GM18499 (cell line): ENCODE results near the gene PARP6.

Experiments
- ATAC-seq: cut with Tn5 transposase; IDR thresholded peaks from one replicate; pipeline ENCODE4 v1.9.1; 2021; ENCODE audit warnings: moderate number of reproducible peaks; ENCODE audit not compliant: insufficient read depth, unreplicated experiment

Gene PARP6

DNA sequence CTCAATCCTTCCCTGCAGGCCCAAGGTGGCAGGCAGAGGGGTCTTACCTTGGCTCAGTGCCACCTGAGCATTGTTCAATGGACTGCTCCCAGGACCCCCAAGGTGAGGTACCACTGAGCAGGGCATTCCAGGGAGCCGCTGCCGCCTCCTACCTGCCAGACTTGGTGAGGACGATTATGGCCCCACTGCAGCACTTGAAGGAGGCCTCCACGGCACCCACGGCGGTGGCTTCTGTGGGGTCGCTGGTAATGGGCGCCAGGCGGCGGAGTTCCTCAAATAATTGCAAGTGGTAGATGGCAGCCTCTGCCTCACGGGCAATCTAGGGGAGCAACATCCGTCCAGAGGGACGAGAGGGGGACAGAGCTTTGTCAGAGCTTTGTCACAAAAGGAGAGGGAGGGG lies 70.1 kb downstream of the PARP6 start:
- no peak for ATAC-seq

DNA sequence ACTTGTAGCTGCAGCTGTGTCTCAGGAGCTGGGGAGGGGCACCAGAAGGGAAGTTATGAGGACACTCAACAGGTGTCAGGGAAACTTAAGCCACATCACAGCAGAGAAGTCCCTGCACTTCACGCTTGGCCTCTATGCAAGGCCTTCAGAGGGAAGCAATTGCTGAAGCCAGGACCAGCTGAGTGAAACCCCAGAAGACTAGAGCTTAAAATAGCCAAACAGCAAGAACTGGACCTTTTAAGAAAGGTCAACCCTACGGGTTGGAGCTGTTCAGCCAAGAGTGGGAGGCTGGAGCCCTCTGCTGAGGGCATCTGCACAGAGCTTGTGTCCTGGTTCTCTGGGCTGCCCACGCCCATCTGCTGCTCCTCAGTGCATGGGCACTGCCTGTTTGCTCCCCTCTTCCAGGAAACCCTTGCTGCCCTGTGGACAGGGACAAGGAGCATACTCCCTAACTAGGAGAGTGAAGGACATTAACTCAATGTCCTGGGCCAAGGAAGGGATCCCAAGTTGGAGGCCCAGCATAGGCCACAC lies 70.9 kb downstream of the PARP6 start:
- ATAC-seq = no peak

DNA sequence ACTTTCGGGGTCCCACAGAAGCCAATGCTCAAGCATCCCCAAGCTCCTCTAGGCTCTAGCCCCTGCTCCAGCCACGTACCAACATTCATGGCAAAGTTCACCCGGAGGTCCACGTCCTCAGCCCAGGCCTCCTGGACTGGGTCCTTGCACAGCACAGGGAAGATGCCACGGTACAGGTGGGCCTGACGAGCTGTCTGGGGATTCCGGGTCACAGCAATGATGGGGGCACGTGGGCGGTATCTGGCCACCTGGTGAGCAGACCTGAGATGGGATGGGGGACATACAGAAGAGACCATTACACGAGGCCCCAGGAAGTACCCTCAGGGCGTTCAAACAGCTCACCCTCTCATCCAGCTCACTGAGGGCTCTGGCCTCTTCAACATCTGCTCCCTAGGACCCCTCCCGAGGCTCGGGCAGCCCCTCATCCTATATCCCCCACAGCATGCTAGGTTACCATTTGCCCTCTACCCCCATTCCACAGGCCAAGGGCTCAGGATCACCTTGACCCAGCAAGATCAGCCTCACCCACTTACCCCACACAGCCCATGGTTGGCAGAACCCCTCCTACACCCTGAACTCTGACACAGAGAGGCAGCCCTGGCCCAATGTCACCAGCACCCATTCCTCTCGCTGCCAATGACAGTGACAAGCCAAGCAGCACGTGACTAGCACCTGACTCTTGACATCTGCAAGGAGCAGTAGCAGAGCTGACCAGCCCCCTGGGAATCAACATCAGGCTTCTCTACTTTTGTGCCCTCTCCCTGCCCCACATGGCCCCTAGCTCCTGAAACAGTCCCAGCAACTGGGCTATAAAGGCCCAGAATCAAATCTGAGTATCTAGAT lies 71.7 kb downstream of the PARP6 start:
- ATAC-seq = no peak

DNA sequence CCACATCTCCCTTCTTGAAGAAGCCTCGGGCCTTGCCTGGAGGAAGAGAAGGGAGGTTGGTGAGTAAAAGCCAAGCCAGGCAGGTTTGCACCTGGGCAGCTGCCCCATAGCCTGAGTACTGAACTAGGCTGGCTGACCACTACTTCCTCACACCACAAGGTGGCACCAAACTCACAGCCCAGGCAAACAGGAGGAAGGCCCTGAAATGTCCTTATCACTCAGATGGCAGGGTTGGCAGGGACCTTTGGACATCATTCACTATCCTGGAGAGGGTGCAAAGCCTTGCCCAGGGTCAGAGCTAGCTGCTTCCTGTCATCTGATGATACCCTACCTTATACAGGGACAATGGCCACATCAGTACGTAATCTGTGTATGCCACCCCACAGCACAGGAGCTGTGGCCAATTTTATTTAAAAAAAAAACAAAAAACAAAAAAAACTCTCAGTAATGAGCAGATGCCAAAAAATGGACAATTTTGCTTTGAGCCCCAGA lies 72.6 kb downstream of the PARP6 start:
- no peak for ATAC-seq

DNA sequence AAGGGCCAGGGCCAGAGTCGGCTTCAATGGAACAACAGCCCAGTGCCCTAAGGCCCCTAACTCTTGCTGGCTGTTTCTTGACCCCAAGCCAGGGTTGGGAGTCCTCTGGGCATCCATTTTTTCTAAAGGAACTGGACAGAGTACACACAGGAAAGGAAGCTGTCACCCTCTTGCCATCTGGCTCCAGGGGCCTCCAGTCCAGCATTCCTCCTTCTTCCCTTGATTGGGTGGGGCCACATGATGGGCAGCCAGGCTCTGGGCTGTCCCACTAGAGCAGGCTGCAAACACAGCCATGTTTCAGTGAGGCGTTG lies 73.2 kb downstream of the PARP6 start:
- no peak for ATAC-seq

DNA sequence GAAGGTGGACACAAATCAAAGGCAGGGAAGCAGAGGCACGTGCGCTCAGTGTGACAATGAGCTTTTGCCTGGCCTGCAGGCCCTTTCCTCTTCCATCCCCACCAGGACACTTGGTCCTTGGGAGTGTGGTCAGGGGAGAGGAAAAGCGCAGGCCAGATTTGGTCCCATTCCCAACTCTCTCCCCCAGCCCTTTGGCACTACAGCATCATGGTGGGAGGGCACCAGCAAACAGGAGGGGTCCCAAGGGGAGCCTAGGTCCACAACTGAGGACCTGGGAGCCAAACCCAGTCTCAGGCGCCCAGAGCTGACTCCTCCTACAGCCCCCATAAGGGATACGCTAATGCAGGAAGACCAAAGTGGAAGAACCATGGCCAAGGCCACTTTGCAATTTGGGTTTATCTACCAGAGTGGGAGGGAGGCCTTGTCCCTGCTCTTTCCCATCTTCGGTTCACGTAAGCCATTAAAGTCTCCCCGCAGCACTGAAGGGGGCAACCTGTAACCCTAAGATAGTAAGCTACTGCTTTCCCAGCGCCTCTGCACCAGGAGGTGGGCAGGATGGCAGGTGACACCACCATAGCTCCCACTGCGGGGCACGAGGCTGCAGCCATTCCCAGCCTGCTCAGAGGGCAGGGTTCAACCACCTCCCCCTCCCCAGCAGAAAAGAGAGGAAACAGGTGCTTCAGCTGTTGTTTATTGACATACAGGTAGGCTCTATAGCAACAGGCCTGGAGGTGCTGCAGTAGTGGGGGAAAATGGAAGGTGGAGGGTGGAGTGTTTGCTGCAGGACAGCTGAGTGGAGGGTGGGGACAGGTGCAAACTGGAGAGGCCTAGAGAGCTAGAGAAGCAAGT lies 73.8 kb downstream of the PARP6 start:
- no peak for ATAC-seq

DNA sequence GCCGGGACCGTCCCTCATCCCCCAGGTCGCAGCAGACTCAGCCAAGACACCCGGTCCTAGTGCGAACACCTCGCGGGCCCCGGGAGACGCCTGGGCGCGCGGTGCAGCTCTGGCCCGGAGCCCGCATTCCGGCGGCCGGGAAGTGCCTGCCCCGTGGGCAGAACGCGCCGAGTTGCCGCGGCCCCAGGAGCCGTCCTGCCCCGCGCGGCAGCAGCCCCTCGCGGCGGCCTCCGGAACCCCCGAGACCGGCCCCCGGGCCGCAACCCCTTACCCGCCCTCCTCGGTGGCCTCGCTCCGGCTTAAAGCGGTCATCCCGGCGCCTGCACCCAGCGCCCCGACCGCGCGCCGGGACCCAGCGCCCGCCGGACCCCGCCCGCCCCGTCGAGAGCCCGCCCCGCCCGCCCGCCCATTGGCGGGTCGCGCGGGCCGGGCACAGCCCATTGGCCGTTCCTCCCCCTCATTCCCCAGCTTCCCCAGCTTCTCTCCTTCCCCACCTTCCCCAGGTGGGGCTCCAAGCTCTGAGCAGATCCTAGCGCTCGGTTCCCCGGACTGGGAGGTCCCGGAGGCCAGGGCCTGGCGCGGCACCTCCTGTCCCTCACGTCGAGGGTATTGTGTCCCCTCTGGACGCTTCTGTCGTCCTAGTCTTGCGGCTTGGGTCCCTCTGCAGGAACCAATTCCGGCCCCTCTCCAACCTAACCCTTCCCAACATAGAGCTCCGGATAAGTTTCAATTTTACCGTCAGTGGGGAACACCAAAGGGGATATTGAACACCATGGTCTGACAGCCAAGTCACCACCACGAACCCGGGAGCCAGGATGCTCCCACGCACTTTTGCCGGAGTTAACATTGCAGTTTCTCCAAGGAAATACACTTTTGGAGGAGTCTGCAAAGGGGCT lies 74.6 kb downstream of the PARP6 start, which contains the start of gene GRAMD2A:
Gene GRAMD2A (minus strand): TSS at position 328 of the 896 bp plus-strand sequence.
- no peak for ATAC-seq

DNA sequence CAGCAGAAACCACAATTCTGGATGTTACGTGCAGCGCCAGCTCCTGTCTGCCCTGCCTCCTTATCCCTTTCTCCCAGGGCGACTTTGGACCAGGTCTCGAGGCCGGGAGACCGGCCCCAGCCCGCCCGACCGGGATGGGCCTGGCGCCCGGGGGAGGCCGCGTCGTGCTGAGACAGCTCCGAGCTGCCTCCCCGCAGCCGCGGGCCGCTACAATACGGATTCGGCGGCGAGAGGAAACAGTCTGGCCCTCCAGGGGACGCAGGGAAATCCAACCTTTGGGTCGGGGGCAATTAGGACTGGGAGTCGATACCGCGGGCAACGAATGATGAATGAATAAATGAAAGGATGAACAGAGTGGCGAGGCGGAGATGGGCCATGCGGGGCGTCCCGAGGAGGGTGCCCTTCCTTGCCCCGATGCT lies 75.3 kb downstream of the PARP6 start:
- no peak for ATAC-seq

DNA sequence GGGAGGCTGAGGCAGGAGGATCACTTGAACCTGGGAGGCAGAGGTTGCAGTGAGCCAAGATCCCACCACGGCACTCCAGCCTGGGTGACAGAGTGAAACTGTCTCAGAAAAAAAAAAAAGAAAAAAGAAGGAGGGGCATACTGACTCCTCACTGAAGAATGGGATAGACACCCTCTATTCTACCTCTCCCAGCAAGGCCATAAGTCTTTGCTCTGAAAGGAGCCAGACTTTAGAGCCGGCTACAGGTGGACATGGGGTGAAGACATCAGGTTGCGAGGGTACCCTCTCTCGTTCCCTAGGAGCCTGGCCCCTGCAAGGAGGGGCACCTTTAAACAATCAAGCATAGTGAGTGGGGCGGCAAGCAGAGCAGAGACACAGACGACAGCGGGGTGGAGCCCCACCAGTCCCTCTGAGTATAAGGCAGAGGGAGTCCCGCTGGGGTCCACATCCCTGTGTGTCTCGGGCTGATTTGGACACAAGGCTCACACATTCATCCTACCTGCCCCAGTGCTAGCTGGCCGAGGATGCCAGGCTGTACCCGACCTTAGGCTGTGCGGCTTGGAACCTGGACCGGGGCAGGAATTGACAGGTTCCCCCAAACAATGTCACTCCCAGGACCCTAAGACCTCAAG lies 75.8 kb downstream of the PARP6 start:
- no peak for ATAC-seq

DNA sequence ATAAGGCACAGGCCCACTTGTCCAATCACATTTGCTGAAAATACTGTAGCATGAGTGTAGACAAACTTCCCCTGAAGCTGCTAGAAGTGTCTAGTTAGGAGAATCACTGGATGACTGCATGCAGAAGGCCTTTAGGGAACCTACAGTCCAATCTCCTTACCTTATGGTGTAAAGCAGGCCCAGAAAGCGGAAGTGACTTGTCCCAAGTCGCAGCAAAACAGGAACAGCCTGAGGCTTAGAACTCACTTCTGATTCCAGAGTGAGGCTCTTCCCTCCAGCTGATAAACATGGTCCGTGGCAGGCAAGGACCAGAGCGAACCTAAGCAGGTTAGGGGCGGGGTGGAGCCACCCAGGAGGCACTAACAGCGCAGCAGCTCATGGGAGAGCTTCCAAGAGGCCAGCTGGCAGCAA lies 77.2 kb downstream of the PARP6 start:
- ATAC-seq = no peak

DNA sequence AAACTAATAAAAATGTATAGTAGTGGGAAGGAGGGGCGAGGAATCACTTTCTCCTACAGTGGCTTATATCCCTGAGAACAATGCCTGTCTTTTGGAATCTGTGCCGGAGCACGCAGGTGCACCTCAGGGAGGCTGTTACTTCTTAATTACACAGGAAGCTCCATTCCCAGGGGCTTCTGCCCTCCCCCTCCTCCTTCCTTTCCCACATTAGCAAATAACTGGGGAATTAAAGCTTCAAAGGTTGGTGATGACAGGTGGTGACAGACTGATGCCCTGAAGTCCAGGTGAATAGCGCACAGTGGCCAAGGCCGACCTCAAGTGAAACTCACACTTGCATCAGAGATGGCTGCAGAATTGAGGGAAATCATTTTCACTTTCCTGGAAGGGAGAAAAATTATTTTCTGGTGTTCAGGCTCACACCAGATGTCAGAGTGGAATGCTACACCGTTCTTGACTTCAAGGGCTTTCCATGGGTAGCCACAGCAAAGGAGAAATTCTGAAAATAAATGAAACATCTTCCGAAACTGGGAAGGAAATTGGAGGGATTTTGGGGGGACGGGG lies 78.4 kb downstream of the PARP6 start:
- ATAC-seq = no peak

DNA sequence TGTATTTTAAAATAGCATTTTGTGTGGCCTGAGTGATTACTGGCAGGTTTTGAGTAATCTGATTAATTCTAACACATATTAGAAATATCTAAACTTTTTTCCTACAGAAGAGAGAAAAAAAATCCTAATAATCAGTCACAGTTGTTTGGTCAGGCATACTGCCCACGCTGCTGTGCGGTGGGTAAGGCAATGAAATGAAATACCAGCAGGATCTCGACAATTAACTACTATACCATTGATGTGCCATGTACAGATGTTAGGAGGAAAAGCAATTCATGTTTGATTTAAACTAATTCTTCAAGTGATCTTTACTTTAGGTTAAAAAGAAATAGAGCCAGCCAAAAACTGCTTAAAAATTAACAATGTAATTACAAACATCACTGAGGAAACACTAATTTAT lies 79.9 kb downstream of the PARP6 start:
- ATAC-seq = no peak
